GM13976 (cell line): ENCODE results near the gene UBL3.

Experiments used
- DNase-seq: peaks from one replicate; pipeline ENCODE4 v3.0.0; 2012; ENCODE audit warnings: low spot score
- in situ Hi-C: fragments of 300-500 bp; cut with MboI; formaldehyde crosslinking; loops from one replicate; pipeline ENCODE4 v1.12.0; 2022; ENCODE audit warnings: low sequenced_read_pairs, mixed read lengths, inconsistent platforms; ENCODE audit not compliant: unreplicated experiment
- TF ChIP-seq, protein P1 (sequence below): IDR thresholded peaks from 2 replicates; pipeline ENCODE4 v1.5.1; 2012; ENCODE audit warnings: borderline replicate concordance, mild to moderate bottlenecking; ENCODE audit not compliant: insufficient read depth; ENCODE audit errors: extremely low read depth, missing control alignments, control extremely low read depth

The UBL3 gene

DNA sequence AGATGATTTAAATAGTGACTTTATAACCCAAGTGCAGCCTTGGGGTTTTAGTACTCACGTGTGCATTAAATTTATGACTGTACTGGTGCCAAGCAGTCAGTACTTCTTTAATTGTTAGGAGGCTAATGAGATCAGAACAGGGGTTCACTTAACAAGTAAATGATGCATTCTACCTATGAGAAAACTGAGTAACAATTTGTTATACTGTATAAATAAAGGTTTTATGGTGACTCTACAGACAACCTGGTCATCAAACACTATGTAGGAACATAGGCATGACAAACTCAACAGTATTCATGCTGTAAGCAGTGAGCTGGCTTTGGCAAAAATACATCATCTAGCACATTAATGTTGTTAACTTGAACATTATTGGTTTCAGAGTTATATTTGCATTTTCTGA lies 75.6 kb downstream of the UBL3 start:
- TF ChIP-seq, protein P1, sequence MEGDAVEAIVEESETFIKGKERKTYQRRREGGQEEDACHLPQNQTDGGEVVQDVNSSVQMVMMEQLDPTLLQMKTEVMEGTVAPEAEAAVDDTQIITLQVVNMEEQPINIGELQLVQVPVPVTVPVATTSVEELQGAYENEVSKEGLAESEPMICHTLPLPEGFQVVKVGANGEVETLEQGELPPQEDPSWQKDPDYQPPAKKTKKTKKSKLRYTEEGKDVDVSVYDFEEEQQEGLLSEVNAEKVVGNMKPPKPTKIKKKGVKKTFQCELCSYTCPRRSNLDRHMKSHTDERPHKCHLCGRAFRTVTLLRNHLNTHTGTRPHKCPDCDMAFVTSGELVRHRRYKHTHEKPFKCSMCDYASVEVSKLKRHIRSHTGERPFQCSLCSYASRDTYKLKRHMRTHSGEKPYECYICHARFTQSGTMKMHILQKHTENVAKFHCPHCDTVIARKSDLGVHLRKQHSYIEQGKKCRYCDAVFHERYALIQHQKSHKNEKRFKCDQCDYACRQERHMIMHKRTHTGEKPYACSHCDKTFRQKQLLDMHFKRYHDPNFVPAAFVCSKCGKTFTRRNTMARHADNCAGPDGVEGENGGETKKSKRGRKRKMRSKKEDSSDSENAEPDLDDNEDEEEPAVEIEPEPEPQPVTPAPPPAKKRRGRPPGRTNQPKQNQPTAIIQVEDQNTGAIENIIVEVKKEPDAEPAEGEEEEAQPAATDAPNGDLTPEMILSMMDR = no peak
- no peak for DNase-seq
- in situ Hi-C loops = loop anchor here (10.0 kb wide), 1 partner anchor 340 kb away; no protein-coding TSS in a partner anchor

DNA sequence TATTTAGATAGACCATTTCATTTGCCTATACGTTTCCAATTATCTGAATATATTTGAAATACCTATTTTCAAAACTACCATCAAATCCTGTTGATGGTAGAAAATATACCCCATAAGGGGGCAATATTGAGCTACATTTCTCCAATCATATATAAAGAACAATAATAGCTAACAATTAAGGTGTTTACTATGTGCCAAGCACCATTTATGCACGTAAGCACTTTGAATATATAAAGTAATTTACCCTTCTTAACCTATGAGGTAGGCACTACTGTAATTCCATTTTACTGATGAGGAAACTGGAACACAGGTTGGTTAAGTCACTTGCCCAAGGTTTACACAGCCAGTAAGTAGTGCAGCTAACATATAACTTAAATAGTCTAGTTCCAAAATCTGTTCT lies 79.2 kb downstream of the UBL3 start:
- in situ Hi-C loops = loop anchor here (10.0 kb wide), 1 partner anchor 344 kb away; no protein-coding TSS in a partner anchor
- TF ChIP-seq, protein P1 = no peak
- no peak for DNase-seq

DNA sequence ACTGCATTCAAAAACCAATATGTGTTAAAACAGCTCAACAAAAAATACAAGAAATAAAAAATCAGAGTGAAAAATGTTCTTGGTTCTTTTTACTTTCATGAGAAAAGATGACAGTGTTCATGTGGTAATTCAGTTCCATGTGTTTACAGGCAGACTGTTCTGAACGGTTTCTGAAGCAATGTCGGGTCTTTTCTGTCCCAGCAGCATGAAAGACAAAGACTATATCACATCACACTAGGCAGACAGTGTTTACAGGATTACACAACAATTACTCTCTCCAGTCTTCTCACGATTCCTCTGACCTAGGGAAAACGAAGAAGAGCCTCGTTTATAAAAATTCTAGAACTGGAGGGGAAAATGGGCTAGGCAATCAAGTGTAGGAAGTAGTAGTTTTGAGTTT lies 83.4 kb downstream of the UBL3 start:
- in situ Hi-C loops = no loop called here
- TF ChIP-seq, protein P1 = no peak
- DNase-seq = no peak

DNA sequence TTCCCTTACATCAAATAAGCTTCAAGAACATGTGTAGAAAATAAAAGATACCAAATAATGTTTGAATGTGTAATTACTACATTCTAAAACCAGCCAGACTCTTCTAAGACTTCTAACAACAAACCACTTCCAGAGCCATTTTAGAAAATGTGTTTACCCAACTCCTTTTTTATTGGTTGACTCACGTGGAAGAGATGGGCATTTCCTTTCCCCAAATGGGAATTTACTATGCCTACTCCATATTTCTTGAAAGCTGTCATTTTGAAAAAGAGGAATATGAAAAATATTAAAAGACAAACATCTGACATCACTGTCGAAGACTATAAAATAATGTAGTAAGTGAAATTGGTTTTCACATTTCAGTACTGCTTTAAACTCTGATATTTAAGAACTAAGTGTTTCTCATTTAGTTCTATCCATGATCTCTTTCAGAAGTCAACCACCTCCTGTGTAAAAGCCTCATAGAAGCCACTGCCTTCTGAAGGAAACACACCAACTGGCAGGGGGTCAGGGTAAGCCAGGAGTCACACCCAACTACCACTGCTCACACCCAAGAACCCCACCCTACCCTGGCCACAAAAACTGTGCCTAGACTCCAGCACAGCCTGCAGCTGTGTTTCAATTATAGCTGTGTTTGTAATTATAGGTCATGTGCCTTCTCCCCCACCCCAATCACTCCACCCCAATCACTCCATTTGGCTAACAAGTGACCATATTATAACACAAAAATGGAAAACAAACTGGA lies 86.8 kb downstream of the UBL3 start:
- no peak for DNase-seq
- TF ChIP-seq, protein P1 = no peak
- in situ Hi-C loops = no loop called here

DNA sequence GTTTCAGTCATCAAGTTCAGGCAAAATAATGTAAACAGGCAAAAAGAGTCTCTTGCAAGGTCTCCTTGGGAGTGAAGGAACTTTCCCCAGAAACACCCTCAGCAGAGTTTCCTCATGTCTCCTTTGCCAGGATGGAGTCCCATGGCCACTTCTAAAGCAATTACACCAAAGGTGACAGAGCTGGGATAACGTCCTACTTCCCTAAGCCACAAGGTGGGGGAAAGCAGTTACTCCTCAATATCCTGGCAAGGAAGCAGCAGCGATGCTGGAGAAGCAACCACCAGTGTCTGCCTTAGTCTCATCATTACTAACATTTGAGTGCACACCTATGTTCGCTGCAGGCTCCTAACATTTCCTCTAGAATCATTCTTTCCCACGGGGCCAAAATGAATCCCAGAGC lies 88.6 kb downstream of the UBL3 start:
- TF ChIP-seq, protein P1 = no peak
- in situ Hi-C loops = no loop called here
- DNase-seq = no peak

DNA sequence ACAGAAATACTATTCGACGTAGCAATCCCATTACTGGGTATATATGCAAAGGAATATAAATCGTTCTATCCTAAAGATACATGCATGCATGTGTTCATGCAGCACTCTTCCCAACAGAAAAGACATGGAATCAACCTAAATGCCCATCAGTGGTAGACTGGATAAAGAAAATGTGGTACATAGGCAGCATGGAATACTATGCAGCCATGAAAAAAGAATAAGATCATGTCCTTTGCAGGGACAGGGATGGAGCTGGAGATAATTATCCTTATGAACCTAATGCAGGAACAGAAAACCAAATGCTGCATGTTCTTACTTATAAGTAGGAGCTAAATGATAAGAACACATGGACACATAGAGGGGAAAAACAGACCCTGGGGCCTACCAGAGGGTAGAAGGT lies 89.3 kb downstream of the UBL3 start:
- DNase-seq = no peak
- in situ Hi-C loops = no loop called here
- TF ChIP-seq, protein P1 = no peak
